HG03159 (cell line): ENCODE results near the gene CYP11A1.

Experiments used
- ATAC-seq: cut with Tn5 transposase; IDR thresholded peaks from one replicate; pipeline ENCODE4 v1.9.1; 2021; ENCODE audit warnings: mild to moderate bottlenecking, moderate library complexity; ENCODE audit not compliant: unreplicated experiment

Gene CYP11A1

DNA sequence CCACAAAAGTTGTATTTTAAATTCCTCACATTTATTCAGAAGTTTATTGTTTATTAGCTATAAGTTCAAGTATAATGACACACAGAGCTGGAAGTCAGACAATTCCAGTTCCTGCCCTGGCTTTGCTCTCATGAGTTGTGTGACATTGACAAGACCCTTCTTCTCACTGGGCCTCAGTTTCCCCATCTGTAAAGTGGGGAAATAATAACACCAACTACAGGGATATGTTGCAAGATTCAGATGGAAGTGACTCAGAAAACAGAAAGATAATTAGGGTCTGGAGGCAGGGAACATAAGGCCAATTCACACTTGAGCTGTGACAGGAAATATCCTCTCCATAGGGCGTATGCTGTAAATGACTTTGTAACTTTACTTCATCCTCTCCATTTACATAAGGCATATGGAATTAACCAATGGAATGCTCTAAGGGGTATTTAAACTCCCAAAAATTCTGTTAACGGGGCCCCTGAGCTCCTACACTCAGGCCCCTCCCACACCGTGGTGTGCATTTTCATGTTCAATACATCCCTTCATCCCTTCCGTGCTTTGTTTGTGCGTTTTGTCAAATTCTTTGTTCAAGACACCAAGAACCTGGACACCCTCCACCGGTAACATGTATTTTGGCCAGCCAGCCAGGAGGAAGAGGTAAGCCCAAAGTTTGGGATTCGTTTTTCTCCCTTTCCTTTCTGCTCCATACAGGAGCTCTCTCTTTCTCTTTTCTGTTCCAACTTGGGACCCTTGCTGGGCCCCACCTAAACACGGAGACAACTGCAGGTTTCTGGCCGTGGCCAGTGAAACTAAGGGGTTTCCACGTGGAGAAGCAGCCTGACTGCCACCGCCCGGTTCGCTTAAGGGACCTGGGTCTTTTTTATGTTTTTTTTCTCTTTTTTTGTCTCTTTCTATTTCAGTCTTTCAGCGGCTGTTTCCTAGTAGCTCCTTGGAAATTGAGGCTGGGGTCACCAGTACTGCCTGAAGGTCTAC is 16.9 kb downstream of the CYP11A1 start:
- ATAC-seq: no peak

- no peak for ATAC-seq
Measured at GRCh38 chr15:74349241-74349778, 18.1 kb downstream of the CYP11A1 start.

DNA sequence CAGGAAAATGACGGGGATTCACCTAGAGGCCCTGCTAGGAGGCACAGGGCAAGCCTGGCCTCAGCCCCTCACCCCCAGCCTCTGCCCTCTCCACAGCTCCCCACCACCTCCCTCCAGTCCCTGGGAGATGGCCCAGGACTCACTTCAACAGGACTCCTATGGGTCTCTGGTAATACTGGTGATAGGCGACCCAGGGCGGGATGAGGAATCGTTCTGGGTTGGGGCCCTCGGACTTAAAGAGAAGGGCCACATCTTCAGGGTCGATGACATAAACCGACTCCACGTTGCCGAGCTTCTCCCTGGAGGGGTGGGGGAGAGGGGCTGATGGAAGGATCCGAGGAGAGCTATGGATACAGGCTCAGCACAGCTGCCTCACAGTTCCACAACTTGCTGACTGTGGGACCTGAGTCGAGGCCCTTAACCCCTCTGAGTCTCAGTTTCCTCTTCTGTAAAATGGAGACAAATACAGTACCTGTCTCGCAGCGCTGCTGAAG is 19.6 kb downstream of the CYP11A1 start:
- no peak for ATAC-seq

- ATAC-seq: no peak
Measured at GRCh38 chr15:74345051-74345450, 22.4 kb downstream of the CYP11A1 start.

- ATAC-seq: no peak
Measured at GRCh38 chr15:74343797-74344127, 23.7 kb downstream of the CYP11A1 start.

DNA sequence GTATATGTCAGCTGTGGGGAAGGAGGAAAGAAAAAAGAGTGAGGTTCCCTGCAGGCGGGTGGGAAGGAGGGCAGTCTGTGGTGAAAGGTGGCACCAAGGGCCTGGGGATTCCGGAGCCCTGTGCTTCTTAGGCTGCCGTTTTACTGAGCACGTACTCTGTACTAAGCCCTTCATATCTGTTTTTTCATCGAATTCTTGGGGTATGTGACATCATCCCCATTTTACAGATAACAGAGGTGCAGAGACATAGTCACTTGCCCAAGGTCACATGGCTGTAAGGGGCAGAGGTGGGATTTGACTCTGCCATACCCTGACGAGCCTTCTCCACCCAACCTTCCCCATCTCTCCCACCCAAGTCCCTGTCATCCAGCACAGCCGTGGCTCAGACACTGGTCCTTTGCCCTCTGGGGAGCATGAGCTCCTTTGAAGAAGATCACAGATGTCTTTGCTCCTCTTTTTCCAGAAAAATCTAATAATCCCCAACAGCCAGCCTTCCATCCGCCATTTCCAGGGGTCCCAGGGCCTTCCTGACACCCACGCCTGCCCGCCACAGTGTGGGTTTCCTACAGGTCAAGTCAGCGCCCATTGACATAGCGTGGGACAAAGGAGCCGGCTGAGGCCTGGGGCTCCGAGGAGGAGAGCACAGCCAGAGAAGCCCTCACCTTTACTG is 24.2 kb downstream of the CYP11A1 start:
- ATAC-seq: no peak

GRCh38 chr15:74340150-74340549 is 27.3 kb downstream of the CYP11A1 start:
- ATAC-seq: no peak

GRCh38 chr15:74339371-74339770 is 28.1 kb downstream of the CYP11A1 start:
- no peak for ATAC-seq

- no peak for ATAC-seq
Measured at GRCh38 chr15:74338676-74339075, 28.8 kb downstream of the CYP11A1 start.

DNA sequence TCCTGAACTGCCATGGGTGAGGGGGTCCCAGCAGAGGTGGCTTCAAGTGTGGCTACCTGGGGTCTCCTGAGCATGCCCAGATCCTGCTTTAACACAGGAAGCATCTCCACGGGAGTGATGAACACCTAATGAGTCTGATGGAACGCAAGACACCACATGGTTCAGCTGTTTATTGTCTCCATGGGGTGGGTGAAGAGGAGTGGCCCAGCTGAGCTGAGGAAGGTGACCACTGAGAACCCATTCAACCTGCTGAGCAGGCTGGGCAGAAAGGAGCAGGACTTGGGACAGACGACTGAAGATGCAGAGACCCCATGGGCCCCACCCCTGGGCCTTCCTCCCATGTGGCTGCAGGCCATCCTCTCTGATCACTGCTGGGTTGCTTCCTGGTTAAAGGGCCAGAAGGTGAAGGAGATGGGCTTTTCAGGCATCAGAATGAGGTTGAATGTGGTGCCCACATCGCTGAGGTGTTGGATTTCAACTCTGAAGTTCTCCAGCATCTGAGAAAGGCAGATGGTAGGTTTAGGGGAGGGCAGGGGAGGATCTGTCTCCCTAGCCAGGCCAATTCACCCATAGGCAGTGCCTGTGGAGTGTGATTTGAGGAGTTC is 29.7 kb downstream of the CYP11A1 start:
- ATAC-seq: no peak

- ATAC-seq: no peak
Measured at GRCh38 chr15:74337146-74337545, 30.3 kb downstream of the CYP11A1 start.

GRCh38 chr15:74336061-74337005 is 31.1 kb downstream of the CYP11A1 start:
- ATAC-seq: no peak

- no peak for ATAC-seq
Measured at GRCh38 chr15:74335396-74335795, 32.0 kb downstream of the CYP11A1 start.

- no peak for ATAC-seq
Measured at GRCh38 chr15:74334127-74334526, 33.3 kb downstream of the CYP11A1 start.

DNA sequence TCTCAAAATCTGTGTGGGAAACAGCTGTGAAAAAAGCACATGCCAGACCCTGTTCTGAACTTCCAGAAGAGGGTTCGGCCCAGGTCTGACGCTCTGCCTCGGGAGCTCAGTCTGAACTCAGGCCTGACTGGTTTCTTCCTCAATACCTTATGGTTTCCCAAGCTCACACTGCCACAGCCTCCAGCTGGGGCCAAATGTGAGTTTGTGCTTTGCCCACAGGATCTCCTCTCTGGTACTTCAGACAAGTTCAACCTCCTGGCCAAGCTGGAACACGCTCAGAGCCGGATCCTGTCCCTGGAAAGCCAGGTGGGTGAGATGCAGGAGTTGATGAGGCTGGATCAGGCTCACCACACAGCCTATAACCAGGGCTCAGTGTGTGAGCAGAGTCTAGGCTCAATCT is 33.8 kb downstream of the CYP11A1 start:
- ATAC-seq: no peak

DNA sequence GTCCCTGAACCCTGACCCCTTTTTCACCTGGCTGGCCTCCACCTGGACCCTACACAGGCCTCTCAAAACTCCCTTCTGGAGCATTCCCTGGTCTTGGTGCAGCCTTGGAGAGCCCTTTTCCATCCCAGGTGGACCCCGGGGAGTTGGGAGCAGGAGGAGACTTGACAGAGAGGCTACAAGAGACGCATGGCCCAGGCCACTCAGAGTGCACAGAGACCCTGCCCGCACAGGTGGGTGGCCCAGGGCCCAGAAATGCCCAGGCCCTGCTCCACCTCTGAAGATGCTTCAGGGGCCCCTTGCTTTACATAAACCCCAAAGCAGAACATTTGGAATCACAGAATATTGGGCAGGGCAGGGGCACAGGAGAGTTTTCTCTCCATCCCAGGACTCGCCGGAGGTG is 34.4 kb downstream of the CYP11A1 start:
- ATAC-seq: no peak

DNA sequence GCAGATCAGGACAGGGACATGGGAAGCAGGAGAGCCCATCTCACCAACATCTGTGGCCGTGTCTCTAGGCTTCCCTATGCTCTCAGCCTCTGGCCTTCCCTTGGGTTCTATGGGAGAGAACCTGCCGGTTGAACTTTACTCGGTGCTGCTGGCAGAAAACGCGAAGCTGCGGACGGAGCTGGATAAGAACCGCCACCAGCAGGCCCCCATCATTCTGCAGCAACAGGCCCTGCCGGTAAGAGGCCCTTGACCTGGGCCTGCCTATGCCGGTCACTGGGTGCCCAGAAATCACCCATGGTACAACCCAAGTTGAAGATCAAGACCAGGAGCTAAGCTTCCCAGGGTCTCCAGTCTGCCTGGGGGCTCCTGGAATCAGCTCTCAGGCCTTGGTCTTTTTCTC is 34.8 kb downstream of the CYP11A1 start:
- no peak for ATAC-seq

GRCh38 chr15:74332011-74332410 is 35.4 kb downstream of the CYP11A1 start:
- no peak for ATAC-seq

DNA sequence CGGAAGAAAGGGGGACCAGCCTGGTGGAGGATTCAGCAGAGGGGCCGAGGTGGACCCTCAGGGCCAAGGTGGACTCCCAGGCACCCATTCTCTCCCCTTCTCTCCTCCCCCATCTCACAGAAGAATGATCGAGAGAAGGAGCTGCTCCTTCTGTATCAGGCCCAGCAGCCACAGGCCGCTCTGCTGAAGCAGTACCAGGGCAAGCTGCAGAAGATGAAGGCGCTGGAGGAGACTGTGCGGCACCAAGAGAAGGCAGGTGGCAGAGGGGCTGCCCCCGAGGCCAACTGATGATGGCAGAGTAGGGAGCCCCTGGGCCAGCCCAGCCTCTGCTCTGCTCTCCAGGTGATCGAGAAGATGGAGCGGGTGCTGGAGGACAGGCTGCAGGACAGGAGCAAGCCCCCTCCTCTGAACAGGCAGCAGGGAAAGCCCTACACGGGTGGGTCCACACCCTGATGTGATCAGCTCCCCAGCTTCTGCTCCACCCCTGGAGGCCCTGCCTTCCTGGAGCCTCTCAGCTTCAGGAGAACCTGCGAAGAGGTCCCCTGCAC is 36.5 kb downstream of the CYP11A1 start:
- no peak for ATAC-seq
